Measurements from ENCODE around the gene MRPL30.

DNA sequence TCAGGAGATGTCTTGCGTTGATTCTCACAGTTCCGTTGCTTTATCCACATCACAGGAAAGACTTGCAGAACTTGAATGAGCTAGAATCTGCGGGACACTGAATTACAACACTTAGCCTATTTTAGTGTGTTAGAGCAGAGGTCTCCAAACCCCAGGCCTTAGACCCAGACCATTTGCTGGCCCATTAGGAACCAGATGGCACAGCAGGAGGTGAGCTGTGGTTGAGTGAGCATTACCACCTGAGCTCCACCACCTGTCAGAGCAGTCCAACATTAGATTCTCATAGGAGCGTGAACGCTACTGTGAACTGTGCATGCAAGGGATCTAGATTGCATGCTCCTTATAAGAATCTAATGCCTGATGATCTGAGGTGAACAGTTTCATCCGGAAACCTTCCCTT is 3.8 kb downstream of the MRPL30 start:
- TF ChIP-seq CTCF (IDR thresholded peaks at IDR 0.05) (no peak), POLR2A (IDR thresholded peaks at IDR 0.05) (no peak)
